ENCODE data around the gene UBE2H.
"Not testable (repeated sequence)": the region's sequence is repeated elsewhere in the genome, so short reads cannot be mapped to it uniquely, and the experiment has no call there.

UBE2H gene

DNA sequence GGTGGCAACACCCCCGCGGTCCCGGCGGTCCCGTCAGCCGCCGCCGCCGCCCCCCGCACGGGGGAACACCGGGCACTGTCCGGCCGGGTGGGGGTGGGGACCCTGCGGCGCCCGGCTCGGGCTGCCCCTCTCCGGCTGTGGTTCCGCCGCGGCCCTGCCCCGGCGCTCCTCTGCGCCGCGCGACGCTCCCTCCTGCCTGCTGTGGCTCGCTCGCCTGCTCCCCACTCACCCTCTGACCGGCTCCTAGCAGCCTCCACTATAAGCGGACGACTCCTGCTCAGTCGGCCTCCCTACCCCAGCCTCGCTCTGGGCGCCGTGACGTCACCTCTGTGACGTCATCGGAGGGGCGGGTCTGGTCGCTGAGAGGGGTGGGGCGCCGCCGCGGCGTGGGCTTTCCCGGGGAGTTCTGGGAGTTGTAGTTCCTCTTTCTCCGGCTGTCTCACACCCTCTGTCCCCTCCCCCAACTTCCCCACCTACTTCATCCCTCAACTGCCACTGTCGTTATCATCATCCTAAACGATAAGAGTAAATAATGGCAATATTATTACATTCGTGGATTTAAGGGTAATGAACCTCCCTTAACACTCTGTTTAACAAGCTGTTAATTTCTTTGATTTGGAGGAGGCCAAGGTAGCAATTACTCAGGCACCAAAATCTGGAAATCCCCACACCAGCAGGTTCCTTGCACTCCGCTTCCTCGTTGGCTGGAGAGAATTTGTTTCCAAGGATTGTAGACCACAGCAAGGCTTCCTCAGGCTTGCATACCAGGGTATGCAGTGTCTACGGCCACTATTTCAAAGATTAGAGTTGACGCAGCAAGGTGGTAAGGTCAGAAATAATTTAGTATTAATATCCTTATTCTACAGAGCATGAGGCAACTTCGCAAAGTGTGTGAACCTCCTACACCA lies at the start of gene UBE2H:
UBE2H (minus strand) TSS at position 308 of the 908 bp plus-strand sequence. CDS start 405 bp downstream, outside the sequence.
- DNase-seq (ENCODE audit: low read depth): peak; percentile 70

DNA sequence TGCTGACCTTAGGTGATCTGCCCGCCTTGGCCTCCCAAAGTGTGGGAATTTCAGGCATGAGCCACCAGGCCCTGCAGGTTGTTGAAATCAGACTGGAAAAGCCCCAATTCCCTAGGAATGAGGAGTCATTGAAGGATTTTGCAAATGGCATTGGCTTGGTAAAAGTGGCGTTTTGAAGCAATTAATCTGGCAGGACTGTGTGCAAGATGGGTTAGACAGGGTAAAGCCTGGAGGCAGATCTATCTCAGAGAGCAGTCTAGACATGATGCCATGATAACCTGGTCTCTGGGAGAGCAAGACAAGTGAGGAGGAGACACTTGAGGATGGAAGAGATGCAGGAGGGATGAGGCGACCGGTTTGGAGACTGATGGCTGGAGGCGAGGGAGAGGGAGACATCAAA lies 45.7 kb upstream of the UBE2H start:
- no peak for DNase-seq (ENCODE audit: low read depth)

DNA sequence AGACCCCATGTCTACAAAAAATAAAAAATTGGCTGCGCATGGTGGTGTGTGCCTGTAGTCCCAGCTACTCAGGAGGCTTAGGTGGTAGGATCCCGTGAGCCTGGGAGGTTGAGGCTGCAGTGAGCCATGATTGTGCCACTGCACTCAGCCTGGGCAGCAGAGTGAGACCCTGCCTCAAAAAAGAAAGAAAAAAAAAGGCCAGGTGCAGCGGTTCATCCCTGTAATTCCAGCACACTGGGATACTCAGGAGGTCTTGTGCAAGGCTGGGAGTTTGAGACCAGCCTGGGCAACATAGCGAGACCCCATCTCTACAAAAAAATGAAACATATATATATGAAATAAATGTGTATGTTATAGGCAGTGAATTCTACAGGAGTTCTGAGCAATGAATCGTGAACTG lies 44.5 kb upstream of the UBE2H start:
- no peak for DNase-seq (ENCODE audit: low read depth)

DNA sequence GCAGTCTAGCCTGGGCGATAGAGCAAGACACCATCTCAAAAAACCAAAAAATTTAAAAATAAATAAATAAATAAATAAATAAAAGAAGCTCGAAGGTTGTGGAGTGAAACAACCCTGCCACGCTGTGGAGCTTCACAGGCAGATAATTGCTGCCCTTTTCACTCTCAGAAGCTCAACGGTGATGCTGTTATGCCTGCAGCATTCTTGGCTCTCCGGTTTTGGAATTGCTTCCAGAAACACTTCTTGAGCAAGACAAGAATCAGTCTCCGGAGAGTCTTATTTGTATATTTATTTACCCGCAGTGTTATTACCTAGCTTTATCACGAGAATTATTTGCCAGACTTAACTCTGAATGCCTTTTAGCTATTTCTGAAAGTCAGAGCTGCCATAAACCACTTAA lies 40.5 kb upstream of the UBE2H start:
- no peak for DNase-seq (ENCODE audit: low read depth)

DNA sequence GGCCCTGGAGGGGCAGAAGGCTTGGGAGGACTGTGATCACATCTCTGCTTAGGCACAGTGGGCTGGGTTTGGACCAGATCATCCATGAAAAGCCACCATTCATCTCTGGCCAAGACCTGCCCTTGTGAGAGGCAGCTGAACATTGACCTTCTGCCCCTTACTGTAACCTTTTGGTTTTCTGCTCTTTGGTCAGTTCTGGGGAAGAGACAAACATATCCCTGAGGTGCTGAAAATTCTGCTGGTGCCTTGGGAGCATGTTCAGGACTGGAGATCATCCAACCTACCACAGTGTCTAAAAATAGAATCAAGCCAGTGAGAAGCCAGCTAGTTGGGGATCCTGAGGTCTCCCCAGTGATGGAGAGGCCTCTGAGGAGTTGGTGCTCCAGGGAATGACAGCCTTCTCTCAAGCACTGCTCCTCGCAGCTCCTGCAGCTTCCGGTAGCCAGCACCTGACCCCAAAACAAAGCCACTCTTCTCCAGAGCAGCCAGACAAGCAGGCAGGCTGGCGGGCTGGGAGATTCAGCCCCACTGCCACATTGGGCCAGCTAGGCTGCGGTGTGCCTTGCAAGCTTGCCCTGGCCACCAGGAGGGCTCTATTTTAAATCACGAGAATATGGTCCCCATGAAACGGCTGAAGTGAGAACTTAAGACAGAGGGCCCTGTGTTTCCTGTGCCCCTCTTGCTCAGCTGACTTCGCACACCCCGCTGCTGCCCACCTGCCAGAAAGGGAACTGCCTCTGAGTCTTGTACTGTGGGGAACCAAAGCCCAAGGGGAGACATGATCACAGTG lies 37.8 kb upstream of the UBE2H start:
- no peak for DNase-seq (ENCODE audit: low read depth)

DNA sequence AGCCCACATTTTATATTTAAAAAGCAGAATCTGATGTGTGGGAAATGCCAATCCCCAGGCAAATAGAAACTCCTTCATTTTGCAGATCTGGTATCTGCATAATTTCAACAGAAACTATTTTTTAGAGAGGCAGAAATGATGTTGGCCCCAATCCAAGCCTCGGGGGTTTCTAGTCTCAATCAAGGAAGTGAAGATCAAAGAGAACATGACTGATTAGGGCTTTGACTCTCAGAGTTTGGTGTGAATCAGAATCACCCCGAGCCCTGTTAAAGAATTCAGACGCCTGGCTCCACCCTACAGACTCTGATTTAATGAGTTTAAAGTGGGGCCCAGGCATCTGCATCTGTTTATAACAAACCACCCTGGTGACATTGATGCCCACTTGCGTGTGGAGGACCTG lies 36.7 kb upstream of the UBE2H start:
- no peak for DNase-seq (ENCODE audit: low read depth)

DNA sequence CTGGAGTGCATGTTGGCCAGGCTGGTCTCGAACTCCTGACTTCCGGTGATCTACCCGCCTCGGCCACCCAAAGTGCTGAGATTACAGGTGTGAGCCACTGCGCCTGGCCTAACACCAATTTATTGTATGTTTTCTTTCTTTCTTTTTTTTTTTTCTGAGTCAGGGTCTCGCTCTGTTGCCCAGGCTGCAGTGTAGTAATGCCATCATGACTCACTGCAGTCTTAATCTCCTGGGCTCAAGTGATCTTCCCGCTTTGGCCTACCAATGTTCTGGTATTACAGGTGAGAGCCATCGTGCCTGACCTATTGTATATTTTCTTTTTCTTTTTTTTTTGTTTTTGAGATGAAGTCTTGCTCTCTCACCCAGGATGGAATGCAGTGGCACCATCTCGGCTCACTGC lies 33.8 kb upstream of the UBE2H start:
- no peak for DNase-seq (ENCODE audit: low read depth)

DNA sequence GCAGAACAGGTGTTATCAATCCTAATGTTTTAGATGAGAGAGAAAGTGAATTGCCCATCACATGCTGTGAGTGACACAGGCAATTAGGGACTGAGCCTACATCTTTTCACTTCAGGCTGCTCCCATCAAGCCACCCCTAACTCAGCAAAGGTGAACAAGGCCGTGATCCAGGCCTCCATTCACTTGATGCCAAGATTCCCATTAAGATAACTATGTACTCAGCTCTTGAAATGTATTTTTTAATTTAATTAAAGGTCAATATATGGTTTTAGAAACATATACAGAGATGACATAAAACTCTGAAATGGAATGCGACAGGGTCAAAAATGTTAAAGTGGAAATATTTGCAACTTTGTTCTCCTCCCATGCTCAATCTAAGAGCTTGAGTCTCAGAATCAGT lies 27.9 kb upstream of the UBE2H start:
- DNase-seq (ENCODE audit: low read depth): no peak

DNA sequence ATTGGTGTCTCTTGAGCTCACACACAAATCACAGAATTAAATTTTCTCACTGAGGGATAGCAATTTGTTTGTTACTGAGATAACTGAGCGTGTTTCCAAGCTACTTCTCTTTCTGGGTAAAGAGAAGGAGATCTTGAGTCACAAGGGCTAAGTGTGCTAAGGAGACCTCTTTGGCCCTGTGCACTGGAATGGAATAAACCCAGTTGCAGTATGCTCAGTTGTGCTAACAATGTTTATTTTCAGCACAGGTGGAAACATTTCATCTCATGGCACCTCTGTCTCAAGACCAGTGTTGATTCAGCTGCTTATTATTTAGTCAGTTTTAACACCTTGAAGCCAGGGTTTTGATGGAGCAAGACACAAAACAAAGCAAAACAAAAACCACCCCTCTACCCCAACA lies 22.5 kb upstream of the UBE2H start:
- DNase-seq (ENCODE audit: low read depth): no peak

DNA sequence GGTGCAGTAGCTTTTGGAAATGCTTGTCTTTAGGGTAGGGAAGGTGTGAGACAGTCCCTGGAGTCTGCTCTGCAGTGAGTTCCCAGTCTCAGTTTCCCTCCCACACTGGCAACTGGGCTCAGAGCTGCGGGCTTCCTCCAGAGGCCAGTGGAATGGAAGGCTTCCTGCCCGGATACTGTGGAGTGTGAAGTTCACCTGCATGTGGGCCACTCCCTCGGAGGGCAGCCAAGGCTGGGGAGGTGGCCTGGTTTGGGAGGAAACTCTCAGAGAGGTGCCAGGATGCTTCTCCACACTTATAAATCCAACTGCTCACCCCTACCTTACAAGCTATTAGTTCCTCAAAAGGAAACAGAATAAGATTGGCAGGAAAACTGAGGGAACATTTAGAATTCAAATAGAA lies 18.1 kb upstream of the UBE2H start:
- DNase-seq (ENCODE audit: low read depth): no peak

DNA sequence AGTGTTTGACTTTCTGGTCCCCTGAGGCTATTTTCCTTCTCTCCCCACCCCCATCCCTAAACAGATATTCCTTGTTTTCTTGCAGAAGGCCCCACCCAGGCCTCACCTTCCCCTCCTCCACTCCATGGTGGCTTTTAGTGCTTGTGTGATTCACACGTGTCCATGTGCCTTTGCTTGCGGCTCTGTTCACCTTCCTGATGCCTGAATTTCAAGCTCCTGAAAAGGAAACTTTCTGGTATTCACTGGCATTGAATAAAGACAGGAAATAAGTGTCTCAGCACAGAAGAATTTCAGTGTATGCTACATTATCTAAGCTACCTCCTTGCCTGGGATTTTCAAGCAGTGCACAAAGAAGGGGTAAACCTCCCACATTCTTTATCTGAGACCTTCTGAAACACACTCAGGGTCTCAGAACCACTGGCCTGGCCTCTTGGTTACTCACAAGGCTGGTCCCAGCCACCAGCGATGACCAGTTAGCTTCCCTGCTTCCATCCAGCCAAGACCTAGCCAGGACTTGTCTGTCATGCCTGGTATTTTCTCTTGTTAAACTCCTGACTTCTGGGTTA lies 17.2 kb upstream of the UBE2H start:
- DNase-seq (ENCODE audit: low read depth): no peak

DNA sequence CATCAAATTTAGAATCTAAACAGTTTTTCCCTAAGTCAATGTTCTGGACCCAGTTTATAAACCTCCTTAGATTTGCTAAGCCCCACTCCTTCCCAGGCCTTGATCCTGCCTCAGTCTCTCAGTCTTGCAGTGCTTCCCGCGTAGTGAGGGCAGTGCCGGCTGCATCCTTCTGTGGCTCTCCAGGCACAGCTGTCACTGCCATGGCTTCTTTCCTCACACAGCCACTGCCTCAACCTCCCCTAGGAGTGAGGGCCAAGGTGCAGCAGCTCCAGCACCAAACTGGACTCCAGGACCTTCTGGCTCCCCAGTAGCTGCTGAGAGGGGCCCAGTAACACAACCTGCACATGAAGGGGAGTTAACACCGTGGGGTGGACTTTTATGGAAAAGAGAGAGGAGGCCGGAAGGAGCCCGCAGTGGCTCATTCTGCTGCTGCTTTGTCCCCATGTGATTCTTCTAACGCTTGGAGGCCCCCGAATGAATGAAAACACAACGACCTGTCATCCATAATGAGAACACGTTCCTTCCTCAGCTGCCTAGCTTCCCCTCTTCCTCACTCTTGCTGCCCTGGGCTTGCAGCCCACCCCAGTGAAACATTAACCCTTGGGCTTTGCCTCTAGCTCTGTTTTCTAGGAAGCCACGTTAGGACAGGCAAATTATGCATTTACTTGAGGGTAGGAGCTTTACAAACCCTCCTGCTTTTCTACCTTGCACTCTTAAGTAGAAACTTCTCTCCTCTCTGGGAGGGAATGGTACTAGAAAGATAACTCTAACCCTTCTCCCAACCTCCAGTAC lies 16.0 kb upstream of the UBE2H start:
- no peak for DNase-seq (ENCODE audit: low read depth)

DNA sequence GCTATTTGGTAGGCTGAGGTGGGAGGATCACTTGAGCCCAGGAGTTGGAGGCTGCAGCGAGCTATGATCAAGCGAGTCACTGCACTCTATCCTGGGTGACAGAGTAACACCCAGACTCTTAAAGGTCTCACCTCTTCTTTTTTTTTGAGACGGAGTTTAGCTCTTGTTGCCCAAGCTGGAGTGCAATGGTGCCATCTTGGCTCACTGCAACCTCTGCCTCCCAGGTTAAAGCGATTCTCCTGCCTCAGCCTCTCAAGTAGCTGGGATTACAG lies 7.4 kb upstream of the UBE2H start:
- DNase-seq (ENCODE audit: low read depth): not testable (repeated sequence)

DNA sequence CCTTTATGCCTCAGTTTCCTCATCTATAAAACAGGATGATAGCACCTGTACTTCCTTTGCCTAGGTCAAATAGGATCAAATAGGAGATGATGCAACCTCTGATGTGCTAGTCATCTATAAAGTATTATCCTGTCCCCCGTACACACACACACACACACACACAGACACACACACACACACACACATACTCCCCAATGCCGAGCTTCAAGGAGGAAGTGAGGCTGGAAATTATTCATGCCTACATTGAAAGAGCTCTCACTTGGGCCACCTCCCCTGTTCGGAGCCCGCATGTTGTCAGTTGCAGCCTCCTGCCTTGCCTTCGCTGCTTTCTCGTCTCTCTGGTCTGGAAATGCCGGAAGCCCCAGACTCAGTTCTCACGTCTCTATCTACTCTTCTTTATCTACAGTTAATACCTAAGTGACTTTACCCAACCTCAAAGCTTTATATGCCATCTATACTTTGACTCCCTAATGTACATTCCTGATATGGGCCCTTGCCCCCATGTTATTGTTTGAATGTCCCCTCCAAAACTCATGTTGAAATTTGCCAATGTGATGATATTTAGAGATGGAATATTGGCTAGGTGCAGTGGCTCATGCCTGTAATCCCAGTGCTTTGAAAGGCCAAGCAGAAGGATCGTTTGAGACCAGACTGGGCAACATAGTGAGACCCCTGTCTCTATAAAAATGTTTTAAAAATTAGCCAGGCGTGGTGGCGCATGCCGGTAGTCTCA lies 6.9 kb upstream of the UBE2H start:
- DNase-seq (ENCODE audit: low read depth): no peak

DNA sequence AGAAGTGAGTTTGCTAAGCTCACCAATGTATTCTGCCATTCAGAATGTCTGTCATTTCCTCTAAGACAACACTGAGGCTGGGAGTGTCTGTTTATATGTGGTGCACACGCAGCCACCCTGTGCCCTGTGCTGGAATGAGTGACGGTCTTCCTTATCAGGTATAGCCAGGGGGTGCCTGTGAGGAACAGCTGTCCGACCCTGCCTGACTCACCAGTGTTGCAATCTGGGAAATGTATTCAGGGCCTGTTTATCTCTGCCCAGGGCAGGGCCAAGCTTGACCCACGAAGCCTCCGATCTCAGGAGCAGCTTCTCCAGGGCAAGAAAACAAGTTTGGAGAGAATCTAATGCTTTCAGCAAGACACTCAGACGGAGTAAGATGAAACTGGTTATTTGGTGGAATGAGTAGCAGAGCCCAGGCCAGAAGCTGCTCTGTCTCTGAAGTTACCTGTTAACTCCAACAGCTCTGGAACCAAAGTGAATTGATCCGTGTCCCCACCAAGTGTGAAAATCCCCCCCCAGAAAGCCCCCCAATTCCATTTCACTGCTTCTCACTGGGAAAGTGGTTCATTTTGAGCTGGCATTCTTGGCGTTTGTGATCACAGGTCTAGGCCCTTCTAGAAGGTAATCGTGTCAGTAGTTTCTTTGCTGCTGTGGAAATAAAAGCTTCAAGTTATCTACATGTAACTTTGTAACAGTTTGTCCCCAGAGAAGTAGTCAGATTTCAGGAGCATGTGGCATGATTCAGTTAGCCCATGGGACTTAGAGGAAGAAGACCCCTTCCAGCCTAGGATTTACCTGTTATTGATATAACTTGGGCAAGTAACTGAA lies 6.1 kb upstream of the UBE2H start:
- peak; percentile 85 for DNase-seq (ENCODE audit: low read depth)

DNA sequence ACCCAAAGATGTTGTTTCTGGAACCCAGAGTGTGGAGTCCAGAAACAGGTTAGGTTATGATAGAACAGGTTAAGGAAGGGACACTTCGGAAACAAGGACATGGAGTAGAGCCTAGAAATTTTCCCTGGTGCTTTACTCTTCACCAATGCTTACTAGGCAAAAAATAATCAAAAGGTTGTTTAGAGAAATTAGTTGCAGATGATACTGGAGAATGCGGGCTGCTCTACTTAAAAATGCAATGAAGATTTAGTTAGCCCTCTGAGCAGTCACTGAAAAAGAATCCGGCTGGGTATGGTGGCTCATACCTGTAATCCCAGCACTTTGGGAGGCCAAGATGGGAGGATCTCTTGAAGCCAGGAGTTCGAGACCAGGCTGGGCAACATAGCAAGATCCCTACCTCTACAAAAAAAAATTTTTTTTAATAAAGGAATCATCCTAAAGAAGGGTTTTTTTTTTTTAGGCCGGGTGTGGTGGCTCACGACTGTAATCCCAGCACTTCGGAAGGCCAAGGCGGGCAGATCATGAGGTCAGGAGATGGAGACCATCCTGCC lies 3.3 kb upstream of the UBE2H start:
- DNase-seq (ENCODE audit: low read depth): no peak

DNA sequence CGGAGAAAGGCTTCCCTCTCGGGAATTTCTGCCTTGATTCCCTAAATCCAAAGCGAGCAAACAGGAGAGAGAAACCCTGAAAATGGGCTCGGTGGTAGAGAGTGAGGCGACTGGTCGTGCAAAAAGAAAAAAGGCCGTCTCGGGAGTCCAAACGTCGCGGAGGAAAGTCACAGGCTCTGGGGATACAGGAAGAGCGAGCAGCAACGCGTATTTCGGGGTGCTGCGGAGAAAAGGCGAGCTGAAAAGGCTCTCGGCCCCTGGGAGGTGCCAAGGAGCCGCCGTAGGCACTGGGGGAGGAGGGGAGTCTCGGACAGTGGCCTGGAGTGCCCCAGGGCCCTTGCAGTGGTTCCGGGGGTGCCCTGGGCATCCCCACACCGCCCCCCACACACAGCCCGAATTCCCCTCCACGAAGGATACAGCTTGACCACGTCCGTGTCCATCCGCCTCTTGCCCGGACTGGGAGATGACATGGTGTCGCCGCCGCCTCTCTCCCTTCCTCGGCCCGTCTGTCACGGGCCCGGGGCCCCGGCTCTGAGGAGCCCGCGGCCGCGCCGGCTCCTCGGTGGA lies 591 bp downstream of the UBE2H start:
- DNase-seq (ENCODE audit: low read depth): no peak

DNA sequence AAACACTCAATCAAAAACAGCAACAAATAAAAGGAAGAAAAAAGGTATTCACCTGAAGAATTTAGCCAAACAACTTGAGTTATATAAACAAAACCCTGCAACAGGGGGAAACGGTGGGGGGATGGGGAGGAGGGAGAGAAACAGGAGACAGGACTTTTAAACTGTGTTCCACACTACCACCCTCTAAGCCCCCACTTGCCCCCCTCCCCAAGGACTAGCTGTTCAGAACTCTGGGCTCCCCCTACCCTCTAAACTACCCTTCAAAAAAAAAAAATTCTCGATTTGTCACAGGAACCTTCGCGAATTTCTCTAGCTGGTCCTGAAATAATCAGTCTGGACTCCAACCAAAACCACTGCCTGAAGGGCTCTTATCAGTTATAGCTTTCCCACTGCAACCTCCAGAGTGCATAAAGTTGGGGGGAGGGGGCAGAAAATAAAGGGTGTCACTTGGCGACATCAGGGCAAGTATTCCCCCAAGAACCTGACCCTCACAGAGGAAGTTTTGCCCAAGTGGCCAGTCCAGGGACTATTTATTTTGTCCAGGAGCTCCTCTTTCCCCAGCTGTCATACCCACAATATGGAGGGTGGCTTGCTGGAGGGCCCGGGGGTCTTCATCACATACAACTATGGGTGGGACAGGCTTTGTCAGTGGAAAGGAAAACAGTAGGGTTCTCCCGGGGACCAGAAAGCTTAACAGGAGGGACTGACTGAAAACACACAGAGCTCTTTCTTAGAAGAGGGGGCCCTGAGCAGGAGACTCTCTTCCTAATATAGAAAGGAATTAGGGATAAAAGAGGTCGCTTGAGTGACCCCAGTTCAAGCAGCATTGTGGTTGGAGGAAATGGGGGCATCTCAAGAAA lies 1.3 kb downstream of the UBE2H start:
- DNase-seq (ENCODE audit: low read depth): no peak

DNA sequence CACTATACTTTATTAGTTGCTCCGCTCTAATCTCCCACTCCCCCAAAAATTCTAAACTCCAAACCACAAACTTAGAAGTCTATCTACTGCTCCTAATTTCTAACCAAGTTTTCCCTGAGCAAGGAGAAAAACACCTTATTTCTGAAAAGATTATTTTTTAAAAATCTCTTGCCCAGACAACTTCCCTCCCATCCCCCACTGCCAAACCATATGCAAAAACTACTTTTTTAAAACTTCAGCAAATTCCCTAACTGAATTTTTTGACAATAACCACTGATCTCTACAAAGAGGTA lies 1.9 kb downstream of the UBE2H start:
- no peak for DNase-seq (ENCODE audit: low read depth)
